ENCODE data around the gene TMEM134.

DNA sequence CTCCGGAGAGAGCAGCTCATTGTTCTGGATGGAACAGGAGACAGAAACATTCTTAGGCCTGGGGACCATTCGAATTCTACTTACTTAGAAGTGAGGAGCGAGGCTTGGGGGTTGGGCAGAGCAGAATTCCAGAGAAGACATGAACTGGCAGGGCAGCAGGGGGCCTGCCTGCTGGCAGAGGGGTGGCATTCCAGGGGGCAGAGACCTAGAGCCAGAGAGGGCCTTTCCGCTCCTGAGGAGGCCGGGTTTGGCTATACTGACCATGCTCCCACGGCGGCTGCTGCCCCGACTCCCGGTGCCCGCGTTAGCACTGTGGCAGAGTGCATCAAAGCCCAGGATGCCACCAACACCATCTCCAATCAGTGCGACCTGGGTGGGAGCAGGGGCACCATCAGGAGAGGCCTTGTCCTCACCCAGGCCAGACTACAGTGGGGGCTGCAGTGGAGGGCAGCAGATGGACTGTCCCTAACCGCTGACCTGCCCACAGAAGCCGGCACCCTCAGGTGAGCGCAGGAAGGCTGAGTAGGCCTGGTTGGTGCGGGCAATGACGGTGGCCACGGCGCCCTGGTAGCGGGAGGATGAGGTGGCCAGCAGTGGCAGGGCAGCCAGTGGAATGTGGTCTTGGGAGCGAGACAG lies 28.7 kb upstream of the TMEM134 start:
- TF ChIP-seq ZFP1 (CRISPR knock-in tag; IDR thresholded peaks at IDR 0.05) = no peak
- TF ChIP-seq, protein P1, sequence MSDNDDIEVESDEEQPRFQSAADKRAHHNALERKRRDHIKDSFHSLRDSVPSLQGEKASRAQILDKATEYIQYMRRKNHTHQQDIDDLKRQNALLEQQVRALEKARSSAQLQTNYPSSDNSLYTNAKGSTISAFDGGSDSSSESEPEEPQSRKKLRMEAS (CRISPR knock-in tag; IDR thresholded peaks at IDR 0.05) = no peak
- no peak for TF ChIP-seq SAP30 (IDR thresholded peaks at IDR 0.05; ENCODE audit: borderline replicate concordance, insufficient read depth, low read depth, low read length, poor library complexity, severe bottlenecking)
- TF ChIP-seq POLR2A (conservative IDR thresholded peaks at IDR 0.05) = no peak
- no peak for TF ChIP-seq EZH2 (IDR thresholded peaks at IDR 0.05; ENCODE audit: borderline replicate concordance, low read depth, low read length)
- TF ChIP-seq, protein P2, sequence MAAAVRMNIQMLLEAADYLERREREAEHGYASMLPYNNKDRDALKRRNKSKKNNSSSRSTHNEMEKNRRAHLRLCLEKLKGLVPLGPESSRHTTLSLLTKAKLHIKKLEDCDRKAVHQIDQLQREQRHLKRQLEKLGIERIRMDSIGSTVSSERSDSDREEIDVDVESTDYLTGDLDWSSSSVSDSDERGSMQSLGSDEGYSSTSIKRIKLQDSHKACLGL (CRISPR knock-in tag; IDR thresholded peaks at IDR 0.05; ENCODE audit: borderline replicate concordance, poor library complexity, severe bottlenecking) = no peak
- no peak for TF ChIP-seq HNRNPK (IDR thresholded peaks at IDR 0.05; ENCODE audit: low read depth, low read length, poor library complexity, severe bottlenecking)
- TF ChIP-seq ZNF239 (CRISPR knock-in tag; IDR thresholded peaks at IDR 0.05) = no peak
- no peak for TF ChIP-seq GABPB1 (CRISPR knock-in tag; IDR thresholded peaks at IDR 0.05)

Measured in K562 (cell line).